Fibroblast of the aortic adventitia (primary cell): ENCODE data around the gene IDH3G. TPM values are rescaled to one million over a fixed set of nuclear protein-coding genes. Genes with fewer than 3 reads are reported as not detected.

ENCODE experiments used
- DNase-seq: peaks from one replicate; pipeline ENCODE4 v3.0.0-alpha.2; 2010; ENCODE audit warnings: low read depth
- H3K4me3 ChIP-seq: 2 replicates; pipeline ENCODE4 v1.5.1; 2011; ENCODE audit warnings: low read depth, mild to moderate bottlenecking, control low read depth, low read length, moderate library complexity
- CTCF ChIP-seq: IDR thresholded peaks from 2 replicates; pipeline ENCODE4 v1.5.1; 2011; ENCODE audit warnings: mild to moderate bottlenecking, low read length, control low read depth, inconsistent platforms; ENCODE audit not compliant: insufficient read depth
- total RNA-seq: library from RNA; depleted of rRNA; stranded (reverse); fragments of >200 nt; gene quantifications from 2 replicates; pipeline ENCODE4 v1.2.3, GENCODE V29; 2012; ENCODE audit warnings: low replicate concordance

IDH3G gene
- total RNA-seq, 1 donor, result 46.0 TPM

DNA sequence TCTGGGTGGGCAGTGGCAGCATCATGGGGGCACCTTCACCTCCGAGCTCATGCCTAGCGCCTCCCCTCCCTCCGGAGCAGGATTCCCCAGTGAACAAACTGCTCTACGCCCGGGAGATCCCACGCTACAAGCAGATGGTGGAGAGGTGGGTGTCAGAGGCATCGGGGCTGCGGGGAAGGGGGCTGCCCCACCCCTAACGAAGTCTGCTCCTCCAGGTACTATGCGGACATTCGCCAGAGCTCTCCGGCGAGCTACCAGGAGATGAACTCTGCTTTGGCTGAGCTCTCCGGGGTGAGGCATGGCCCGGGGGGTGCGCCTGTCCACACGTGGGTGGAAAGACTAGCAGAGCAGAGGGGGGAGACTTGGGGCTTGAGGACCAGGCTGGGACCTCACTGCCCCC lies 16.0 kb downstream of the IDH3G start:
- no peak for TF ChIP-seq CTCF
- no peak overlapping the region for H3K4me3 ChIP-seq
- DNase-seq, result no peak

- H3K4me3 ChIP-seq, result no peak overlapping the region
- no peak for TF ChIP-seq CTCF
- DNase-seq, result no peak
These were observed 16.7 kb downstream of the IDH3G start for GRCh38 chrX:153777261-153778090.

- no peak overlapping the region for H3K4me3 ChIP-seq
- no peak for TF ChIP-seq CTCF
- DNase-seq, result no peak
These were observed 17.5 kb downstream of the IDH3G start for GRCh38 chrX:153776611-153777045.

- DNase-seq, result no peak
- no peak overlapping the region for H3K4me3 ChIP-seq
- no peak for TF ChIP-seq CTCF
These were observed 18.0 kb downstream of the IDH3G start for GRCh38 chrX:153776120-153776599.

GRCh38 chrX:153775293-153776119 lies 18.7 kb downstream of the IDH3G start:
- TF ChIP-seq CTCF, result no peak
- no peak for DNase-seq
- no peak overlapping the region for H3K4me3 ChIP-seq

GRCh38 chrX:153774576-153775292 lies 19.4 kb downstream of the IDH3G start:
- no peak for TF ChIP-seq CTCF
- H3K4me3 ChIP-seq, result no peak overlapping the region
- no peak for DNase-seq
